ENCODE measurements around the gene CLBA1. TPM values are rescaled to one million over a fixed set of nuclear protein-coding genes. Genes with fewer than 3 reads are reported as not detected.
A peak's percentile ranks its signal among the peaks of the same experiment; 100 is the strongest.

The CLBA1 gene
- total and polyA plus RNA-seq, 2 donors (not counting 1 experiment from before 2014, with no cell fraction given), result 0.63 to 5.5 TPM

DNA sequence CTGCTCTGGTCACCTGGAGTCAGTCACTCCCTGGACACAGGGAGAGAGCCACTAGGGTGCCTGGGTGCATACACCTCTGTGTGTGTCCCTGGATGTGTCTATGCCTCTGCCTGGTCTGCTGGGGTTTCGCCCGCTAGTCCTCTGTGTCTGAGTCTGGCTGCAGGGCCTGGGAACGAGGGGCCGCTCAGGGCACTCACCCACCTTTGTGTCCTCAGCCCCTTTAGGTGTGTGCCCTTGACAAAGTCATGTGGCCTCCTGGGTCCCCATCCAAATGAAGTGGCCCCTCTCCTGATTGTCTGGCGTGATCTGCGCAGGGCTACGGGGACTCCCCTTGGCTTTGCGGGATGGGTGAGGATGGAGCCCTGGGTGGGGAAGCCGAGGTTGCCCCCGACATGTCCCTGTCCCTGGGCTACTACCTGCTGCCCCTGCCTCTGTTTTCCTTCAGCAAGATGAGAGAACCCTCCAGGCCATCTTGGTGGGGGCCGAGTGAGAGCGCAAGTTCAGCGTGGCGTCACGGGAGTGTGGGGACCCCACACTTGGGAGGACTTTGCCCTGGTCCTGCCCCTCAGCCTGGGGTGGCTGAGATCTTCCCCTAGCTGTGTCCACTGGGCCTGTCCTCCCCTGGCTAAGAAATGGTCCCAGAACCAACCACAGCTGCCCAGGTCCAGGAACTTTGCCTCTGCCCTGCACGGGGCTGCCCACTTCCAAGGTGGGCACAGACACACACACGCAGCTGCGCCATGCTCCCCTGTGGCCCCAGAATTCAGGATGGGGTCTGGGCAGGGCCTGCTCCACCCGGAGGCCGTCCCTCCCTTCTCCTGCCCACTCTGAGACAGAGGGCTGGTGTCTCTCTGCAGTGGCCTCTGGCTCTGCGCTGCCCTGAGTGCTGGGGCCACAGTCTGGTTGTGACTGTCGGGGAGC is 4.7 kb upstream of the CLBA1 start:
- Histone ChIP-seq H3K27me3 (replicated peaks in 1 of 4; ENCODE audit: control extremely low read depth in 1 of 4, control insufficient read depth in 3 of 4, insufficient read depth in 4 of 4, low read length in 3 of 4) (peaks cover 0 to 28% (median 15%) of the 10 kb centered on the region in 4 experiments), H3K4me2 (replicated peaks; ENCODE audit: low read depth, low read length, poor library complexity, severe bottlenecking) (no peak overlapping the region), H4K20me1 (ENCODE audit: control insufficient read depth, insufficient read depth, low read length, poor library complexity, severe bottlenecking) (peaks cover 9% of the 10 kb centered on the region), H3K79me2 (ENCODE audit: control insufficient read depth, insufficient read depth, low read length) (no peaks in the 10 kb centered on the region), H2AFZ (ENCODE audit: insufficient read depth, low read depth, low read length, poor library complexity, severe bottlenecking) (no peak overlapping the region), H3K4me3 (ENCODE audit: control extremely low read depth in 1 of 5, extremely low read depth in 1 of 5, insufficient read depth in 1 of 5, low read depth in 2 of 5, low read length in 4 of 5) (no peak overlapping the region), H3K4me1 (ENCODE audit: control insufficient read depth in 2 of 2, insufficient read depth in 2 of 2, low read length in 2 of 2) (peaks cover 17 to 27% of the 10 kb centered on the region in 2 donors), H3K27ac (ENCODE audit: low read length in 2 of 2) (no peak overlapping the region), H3K36me3 (replicated peaks in 1 of 2; ENCODE audit: control extremely low read depth in 1 of 2, control insufficient read depth in 1 of 2, extremely low read depth in 1 of 2, insufficient read depth in 2 of 2, low read length in 1 of 2) (no peaks in the 10 kb centered on the region), H3K9me3 (ENCODE audit: control extremely low read depth in 1 of 3, control insufficient read depth in 2 of 3, insufficient read depth in 1 of 3, low read length in 2 of 3) (peaks cover 0 to 11% (median 0%) of the 10 kb centered on the region in 3 donors), H3K9ac (ENCODE audit: low read length) (no peak overlapping the region)
- TF ChIP-seq, protein P1, sequence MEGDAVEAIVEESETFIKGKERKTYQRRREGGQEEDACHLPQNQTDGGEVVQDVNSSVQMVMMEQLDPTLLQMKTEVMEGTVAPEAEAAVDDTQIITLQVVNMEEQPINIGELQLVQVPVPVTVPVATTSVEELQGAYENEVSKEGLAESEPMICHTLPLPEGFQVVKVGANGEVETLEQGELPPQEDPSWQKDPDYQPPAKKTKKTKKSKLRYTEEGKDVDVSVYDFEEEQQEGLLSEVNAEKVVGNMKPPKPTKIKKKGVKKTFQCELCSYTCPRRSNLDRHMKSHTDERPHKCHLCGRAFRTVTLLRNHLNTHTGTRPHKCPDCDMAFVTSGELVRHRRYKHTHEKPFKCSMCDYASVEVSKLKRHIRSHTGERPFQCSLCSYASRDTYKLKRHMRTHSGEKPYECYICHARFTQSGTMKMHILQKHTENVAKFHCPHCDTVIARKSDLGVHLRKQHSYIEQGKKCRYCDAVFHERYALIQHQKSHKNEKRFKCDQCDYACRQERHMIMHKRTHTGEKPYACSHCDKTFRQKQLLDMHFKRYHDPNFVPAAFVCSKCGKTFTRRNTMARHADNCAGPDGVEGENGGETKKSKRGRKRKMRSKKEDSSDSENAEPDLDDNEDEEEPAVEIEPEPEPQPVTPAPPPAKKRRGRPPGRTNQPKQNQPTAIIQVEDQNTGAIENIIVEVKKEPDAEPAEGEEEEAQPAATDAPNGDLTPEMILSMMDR (IDR thresholded peaks at IDR 0.05), result no peak
- no peak for TF ChIP-seq EZH2 (IDR thresholded peaks at IDR 0.05; ENCODE audit: borderline replicate concordance, insufficient read depth, low read depth, low read length, poor library complexity, severe bottlenecking)
- Mint-ChIP-seq H3K4me1 (peaks cover 12% of the 10 kb centered on the region), H3K27ac (no peak overlapping the region), H3K27me3 (peaks cover 25% of the 10 kb centered on the region), H3K4me3 (peak overlapping the region; percentile 19), H3K9me3 (ENCODE audit: insufficient read depth) (no peaks in the 10 kb centered on the region)
- ChIA-PET CTCF (interaction anchor here (0.9 kb wide), 1 partner anchor 8 kb away, joined by 3 read pairs; no protein-coding TSS in a partner anchor), POLR2A (interaction anchor here (0.8 kb wide), 1 partner anchor 51 kb away, joined by 3 read pairs; no protein-coding TSS in a partner anchor)
- DNase-seq (no peak), ATAC-seq (ENCODE audit: low read depth) (no peak)
- 94% methylated on average over 19 of the region's 22 CpGs for WGBS (ENCODE audit: insufficient coverage)
- intact Hi-C loops (cut with micrococcal nuclease), result no loop called here

Measured in B cell (primary cell).